NCI-H146 (cell line): Measurements from ENCODE around the gene TOMM40L.

Experiments
- DNase-seq: peaks from one replicate; lab custom pipeline; 2025; lab: John Stamatoyannopoulos, UW

Gene TOMM40L

GRCh38 chr1:161225534-161226319 lies at the start of gene TOMM40L:
TOMM40L (plus strand) TSS chr1:161226060; CDS start chr1:161226490, 430 bp downstream.
- DNase-seq = peak; percentile 98

GRCh38 chr1:161176468-161177111 lies 49.3 kb upstream of the TOMM40L start:
- DNase-seq = no peak

GRCh38 chr1:161177112-161177935 lies 48.5 kb upstream of the TOMM40L start, which contains the start of gene B4GALT3:
B4GALT3 (minus strand) TSS chr1:161177507; CDS start chr1:161176060, 1,447 bp downstream.
- peak; percentile 93 for DNase-seq

GRCh38 chr1:161177936-161178244 lies 48.0 kb upstream of the TOMM40L start:
- DNase-seq = no peak

GRCh38 chr1:161179698-161180097 lies 46.2 kb upstream of the TOMM40L start:
- no peak for DNase-seq

GRCh38 chr1:161180639-161181038 lies 45.2 kb upstream of the TOMM40L start:
- no peak for DNase-seq

GRCh38 chr1:161182214-161182613 lies 43.6 kb upstream of the TOMM40L start:
- DNase-seq = no peak

- no peak for DNase-seq
Observed at GRCh38 chr1:161185282-161185682, 40.6 kb upstream of the TOMM40L start.

GRCh38 chr1:161185732-161186311 lies 40.0 kb upstream of the TOMM40L start:
- DNase-seq = no peak

GRCh38 chr1:161187311-161187710 lies 38.5 kb upstream of the TOMM40L start:
- DNase-seq = no peak

GRCh38 chr1:161188381-161188780 lies 37.5 kb upstream of the TOMM40L start:
- no peak for DNase-seq

- no peak for DNase-seq
Observed at GRCh38 chr1:161189036-161189435, 36.8 kb upstream of the TOMM40L start.

- DNase-seq = peak; percentile 64
Observed at GRCh38 chr1:161190962-161191521, 34.8 kb upstream of the TOMM40L start.

GRCh38 chr1:161191971-161192370 lies 33.9 kb upstream of the TOMM40L start:
- DNase-seq = no peak

GRCh38 chr1:161192476-161193465 lies 33.1 kb upstream of the TOMM40L start:
- DNase-seq = peak; percentile 70

- no peak for DNase-seq
Observed at GRCh38 chr1:161193561-161194235, 32.2 kb upstream of the TOMM40L start.

- DNase-seq = no peak
Observed at GRCh38 chr1:161195171-161195570, 30.7 kb upstream of the TOMM40L start.

- no peak for DNase-seq
Observed at GRCh38 chr1:161196111-161196510, 29.7 kb upstream of the TOMM40L start.

- no peak for DNase-seq
Observed at GRCh38 chr1:161196521-161197451, 29.1 kb upstream of the TOMM40L start.
